Measurements from ENCODE around the gene ASB6.
A peak's percentile ranks its signal among the peaks of the same experiment; 100 is the strongest.
"Not testable (repeated sequence)": the region's sequence is repeated elsewhere in the genome, so short reads cannot be mapped to it uniquely, and the experiment has no call there.

Gene ASB6

DNA sequence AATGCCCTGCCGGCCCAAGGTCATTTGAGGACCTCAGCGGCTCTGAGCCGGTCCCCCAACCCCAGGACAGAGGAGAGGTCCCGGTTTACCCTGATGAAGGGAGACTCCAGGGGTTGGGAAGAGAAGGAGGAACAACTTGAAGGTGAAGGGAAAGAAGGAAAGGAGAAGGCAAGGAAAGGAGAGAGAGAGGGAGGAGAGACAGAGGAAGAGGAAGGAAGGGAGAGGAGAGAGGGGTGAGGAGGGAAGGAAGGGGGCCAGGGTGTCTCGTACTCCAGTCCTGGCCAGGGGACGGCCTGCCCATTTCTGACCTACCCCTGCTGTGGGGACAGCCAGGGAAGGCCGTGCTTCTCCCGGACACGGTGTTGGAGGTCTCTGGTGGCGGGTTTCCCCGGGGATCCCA, 25.4 kb upstream of the ASB6 start:
- DNase-seq (ENCODE audit: low read depth): no peak

DNA sequence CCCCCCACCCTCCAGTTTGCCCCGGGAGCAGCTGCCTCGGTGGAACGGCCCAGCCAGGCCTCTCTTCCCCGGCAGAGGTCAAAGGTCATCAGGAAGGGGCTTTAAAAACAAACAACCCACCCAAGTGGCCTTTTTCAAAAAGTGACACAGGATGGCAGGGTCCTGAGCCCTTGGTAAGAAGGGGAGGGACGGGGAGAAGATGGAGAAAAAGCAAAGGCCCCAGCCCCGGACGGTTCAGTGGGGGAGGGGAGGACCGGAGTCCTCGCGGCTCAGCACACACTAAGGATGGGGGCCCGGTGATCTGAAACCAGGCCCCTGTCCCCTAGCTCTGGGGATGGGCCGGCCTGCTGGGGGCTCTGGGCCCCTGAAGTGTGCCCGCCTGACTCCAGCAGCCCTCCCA, 24.6 kb upstream of the ASB6 start:
- no peak for DNase-seq (ENCODE audit: low read depth)

DNA sequence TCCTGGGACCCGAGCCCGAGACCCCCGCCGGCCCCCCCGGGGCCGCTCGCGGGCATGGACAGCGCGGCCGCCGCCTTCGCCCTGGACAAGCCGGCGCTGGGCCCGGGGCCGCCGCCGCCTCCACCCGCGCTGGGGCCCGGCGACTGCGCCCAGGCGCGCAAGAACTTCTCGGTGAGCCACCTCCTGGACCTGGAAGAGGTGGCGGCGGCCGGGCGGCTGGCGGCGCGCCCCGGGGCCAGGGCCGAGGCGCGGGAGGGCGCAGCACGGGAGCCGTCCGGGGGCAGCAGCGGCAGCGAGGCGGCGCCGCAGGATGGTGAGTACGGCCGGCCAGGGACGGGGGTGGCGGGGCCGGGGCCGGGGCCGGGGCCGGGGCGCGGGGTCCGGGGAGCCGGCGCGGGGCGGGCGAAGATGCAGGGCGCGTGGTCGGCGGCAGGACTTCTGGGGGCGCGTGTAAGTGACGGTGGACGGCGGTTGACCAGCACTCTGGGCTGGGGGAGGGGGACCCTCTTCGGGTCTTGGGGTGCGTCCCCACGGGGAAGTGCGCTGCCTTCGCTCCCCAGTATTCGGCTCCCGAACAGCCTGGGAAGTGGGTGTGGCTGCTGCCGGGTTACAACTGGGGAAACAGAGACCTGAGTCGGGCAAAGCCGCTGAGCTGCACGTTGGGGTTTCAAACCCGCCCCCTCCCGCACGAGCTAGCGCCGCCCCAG, 24.0 kb upstream of the ASB6 start:
- no peak for DNase-seq (ENCODE audit: low read depth)

DNA sequence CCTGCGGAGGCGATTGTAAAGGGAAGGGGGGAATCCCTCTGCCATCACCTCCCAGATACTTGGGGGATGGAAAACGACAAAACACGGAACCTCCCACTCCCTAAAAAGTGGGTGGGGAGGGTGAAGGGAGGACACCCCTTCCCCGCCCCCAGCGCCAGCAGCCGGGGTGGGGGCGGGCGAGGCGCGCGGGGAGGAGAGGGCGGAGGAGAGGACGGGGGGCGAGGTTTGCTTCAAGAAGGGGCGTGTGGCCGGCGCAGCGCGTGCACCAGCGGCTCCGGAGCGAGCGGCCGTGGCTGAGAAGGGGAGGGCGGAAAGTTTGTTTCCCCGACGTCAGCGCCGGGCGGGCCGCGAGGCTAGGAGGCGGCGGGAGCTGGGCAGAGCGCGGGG, 23.4 kb upstream of the ASB6 start, which contains the start of gene PRRX2:
Gene PRRX2 (plus strand): TSS at position 259 of the 387 bp plus-strand sequence. CDS start 221 bp downstream, outside the sequence.
- peak; percentile 36 for DNase-seq (ENCODE audit: low read depth)

DNA sequence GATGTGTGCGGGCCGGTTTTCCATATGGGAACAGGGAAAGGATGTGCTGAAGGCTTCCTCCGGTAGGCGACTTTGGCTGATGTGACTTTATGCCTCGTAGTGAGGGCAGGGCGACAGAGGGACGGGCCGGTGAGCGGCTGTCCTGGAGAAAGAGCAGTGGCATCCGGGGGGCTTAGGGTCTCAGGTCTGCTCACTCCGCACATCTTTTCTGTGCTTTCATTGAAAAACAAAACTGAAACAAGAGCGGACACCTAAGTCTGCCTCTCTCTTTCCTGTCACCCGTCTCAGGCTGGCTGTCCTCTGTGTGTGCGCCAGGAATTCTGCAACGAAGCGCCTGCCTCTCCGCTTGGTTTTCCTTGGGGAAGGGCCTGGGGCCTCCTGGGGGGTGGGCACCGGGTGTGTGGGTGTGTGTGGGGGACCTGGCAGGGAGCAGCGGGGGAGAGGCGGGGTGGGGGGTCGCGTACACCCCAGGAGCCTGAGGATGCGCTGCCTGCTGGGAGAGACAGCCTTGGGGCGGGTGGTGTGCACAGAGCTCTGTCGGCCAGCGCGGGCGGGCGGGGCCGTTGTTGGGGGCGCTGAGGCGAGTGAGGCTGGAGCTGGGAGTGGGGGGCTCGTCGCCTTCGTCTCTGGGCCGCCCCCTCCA, 22.9 kb upstream of the ASB6 start:
- no peak for DNase-seq (ENCODE audit: low read depth)

DNA sequence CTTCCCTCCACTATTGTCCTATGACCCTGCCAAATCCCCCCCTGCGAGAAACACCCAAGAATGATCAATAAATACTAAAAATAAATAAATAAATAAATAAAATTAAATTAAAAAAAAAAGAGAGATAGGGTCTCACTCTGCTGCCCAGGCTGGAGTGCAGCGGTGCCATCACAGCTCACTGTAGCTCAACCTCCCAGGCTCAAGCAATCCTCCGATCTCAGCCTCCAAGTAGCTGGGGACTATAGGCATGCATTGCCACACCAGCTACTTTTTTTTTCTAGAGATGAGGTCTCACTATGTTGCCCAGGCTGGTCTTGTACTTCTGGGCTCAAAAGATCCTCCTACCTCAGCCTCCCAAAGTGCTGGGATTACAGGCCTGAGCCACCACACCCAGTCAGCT, 20.3 kb upstream of the ASB6 start:
- not testable (repeated sequence) for DNase-seq (ENCODE audit: low read depth)

DNA sequence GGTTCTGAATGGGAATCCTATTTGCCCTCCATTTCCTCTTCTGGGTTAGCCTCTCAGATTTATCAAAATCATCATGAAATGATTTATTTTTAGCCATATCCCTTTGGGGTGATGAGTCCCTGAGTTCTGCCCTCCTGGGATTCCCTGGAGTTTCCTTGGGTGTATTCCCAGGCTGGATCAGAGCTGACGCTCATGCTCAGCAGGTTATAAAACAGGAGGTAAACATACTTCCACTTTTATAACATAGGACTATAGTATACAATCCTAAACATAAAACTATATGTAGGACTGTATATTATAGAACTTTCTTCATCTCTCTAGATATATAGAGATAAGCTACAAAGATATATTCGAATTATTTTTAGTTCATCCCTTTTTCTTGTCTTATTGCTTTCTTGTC, 19.1 kb upstream of the ASB6 start:
- DNase-seq (ENCODE audit: low read depth): no peak

DNA sequence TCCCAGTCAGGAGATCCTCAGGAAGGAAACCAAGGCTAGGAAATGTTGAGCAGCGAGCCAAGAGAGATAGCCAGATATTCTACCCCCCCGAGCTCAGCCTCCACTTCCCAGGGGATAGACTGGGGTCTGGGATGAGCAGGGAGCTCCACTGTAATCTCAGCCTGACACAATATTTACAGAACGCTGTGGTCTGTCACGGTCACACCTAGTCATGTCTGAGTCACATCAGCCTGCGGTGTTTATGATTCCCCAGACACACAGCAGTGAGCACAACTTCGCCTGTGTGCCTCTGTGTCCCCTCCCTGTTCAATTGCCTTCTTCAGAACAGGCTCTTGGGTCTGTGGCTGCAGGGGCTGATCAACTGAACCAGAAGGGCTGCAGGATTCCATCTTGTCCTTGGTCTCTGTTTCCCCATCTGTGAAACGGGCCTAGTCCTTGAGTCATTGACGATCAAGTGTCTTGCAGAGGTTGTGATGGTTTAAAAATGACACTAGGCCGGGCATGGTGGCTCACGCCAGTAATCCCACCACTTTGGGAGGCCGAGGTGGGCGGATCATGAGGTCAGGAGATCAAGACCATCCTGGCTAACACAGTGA, 14.9 kb upstream of the ASB6 start:
- DNase-seq (ENCODE audit: low read depth): no peak

DNA sequence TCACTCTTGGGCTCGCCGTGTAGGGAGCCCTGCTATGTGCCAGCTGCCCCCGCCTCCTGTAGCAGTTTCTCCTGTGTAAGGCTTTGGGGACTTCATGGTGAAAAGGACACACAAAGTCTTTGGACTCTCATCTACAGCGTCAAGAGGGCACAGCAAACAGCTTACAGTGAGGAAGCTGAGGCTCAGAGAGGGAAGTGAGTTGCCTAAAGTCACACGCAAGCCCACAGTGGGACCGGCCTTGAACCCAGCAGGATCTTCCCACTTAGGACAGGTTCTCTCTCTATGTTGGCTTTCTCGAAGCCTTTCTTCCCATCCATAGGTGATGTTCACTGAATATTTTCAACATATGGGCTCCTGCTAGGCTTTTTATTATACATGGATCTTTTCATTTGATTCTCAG, 13.7 kb upstream of the ASB6 start:
- DNase-seq (ENCODE audit: low read depth): no peak

DNA sequence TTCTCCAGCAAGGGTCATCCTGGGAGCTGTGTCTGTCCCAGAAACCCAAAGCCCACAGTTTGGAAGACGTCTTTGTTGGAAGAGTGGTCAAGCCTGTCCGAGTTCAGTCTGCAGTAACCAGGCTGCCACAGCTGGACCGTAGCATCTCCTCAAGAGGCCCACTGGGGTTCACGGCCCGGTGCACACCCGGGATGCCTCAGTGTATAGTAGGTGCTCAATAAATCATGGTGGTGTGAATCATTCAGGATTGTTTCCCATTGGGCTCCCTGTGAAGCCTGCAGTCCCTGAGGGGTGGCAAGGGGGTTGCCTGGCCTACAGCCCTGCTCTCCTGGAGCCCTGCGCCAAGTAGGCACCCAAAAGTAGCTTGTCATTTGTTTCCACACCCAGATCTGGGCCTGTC, 13.2 kb upstream of the ASB6 start:
- DNase-seq (ENCODE audit: low read depth): no peak

DNA sequence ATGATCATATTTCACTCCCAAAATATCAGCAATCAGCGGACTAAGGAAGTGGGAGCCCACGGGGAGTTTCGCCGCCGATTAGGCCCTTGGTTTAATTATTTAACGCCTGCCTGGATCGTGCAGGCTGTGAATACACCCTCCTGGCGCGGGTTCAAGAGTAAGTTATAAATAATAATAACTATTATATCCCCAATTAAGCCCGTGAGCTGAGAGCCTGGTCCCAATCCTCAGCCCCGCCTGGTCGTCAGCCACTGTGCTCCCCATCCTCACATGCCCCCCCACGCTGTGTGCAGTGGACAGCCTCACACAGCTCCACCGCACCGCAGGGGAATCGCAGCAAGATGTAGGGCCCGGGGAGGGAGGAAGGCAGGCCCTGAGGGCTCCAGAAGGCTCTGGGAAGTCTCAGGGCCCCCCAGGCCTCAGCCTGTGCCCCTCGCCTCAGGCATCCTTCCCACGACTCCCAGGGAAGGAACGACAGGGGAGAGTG, 12.6 kb upstream of the ASB6 start:
- DNase-seq (ENCODE audit: low read depth): no peak

DNA sequence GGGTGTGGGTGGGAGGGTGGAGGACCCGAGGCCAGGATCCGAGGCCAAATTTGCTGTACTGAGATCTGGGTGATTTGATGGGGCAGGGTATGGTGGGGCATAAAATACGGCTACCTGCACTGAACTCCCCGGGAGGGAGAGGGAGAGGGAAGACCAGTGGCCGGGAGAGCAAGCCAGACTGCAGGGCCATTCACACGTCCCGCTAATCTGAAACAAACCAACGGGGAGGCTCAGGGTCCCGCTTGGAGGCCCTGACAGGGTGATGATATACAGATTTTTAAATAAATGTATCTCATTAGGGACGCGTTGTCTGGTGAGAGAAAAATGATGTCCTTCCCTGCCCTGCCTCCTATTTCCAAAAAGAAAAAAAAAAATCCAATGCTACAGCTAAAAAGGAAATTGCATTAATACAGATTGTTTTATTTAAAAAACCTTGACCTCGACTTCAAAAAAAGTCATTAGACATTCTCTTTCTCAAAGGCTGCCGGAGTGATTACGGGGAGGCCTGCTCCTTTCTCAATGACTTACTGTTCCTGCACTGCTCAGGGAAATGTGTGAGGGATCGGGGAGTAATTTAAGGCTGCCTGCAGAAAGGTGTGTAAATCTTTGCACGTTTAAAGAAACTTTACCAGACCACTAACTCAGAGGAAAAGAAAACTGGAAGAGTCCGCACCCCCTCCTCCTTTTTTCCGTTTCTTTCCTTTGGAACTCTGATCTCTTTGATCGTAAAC, 12.0 kb upstream of the ASB6 start:
- DNase-seq (ENCODE audit: low read depth): no peak

DNA sequence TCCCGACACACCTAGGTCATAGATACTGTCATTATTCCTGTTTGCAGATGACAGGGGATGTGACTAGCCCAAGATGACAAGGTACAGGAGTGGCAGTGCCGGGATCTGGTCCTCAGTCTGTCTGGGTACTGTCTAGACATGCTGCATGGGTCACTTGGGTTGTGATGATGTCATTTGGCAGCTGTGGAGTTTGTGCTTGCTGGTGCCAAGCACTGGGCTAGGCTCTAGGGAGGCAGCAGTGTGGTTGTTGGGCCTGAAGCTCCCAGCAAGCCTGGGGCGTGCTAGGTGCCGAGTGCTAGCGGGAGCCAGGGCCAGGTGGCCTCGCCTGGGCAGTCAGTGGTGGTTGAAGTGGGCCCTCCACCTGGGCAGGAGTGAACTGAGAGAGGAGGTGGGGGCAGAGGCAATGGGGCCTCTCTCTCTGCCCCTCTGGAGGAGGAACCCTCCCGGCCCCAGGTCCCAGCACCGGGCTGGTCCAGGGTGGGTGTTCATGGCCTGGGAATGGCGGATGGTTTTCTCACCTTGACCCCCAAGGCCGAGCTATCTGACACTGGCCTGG, 8.8 kb upstream of the ASB6 start:
- DNase-seq (ENCODE audit: low read depth): no peak

DNA sequence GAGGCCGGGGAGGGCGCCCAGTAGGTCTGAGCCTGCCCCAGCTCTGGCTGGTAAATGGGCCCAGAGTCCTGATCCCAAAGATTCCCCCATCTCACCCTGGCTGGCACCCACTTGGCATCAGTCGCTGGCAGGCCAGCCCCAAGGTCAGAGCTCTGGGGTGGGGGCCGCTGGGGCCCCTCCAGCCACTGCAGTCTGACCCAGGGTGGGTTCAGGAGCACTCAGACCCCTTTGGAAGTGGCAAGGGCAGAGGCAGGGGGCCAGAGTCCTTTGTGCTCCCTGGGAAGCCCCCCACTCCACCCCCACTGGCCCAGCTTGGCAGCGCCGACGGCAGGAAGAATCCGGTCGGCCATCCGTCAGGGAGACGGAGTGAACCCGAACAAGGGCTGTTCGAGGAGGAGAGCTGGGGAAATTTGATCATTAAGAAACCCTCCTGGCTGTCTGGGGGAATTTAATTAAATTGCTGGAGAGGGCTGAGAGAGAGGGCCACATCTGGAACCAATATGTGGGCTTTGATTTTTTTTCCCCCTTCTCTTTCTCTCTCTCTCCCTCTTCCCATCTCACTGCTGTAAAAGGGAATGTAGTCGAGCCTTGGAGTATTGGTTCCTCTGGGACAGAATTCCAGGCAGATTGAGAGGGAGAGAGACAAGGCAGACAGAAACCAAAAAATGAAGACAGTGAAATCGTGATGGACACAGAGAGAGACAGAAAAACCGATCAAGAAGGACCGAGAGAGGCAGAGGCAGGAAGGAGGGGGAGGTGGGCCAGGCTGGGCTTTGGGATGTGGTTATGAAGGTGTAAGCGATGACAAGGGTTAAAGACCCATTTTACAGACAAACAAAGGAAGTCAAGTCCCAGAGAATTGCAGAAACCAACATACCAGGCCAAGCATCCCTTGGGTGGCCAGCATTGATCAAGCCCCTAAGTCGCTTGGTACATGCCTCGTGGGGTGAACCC, 8.1 kb upstream of the ASB6 start:
- DNase-seq (ENCODE audit: low read depth): no peak

DNA sequence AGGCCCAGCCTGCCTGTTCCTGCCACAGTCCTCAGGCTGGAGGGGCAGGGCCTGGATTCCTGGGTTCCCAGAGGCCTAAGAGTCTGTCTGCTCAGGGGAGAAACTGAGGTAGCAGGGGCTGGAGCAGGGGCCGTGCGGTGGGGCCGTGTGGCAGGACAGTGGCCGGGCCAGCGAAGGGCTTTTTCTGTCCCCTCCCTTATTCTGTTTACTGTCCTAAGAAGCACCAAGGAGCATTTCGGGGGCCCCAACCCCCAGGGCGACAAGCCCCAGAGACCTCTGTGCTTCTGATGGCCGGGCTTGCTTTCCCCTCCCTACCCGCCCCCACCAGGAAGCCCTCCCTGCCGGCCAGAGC, 6.8 kb upstream of the ASB6 start:
- DNase-seq (ENCODE audit: low read depth): no peak

DNA sequence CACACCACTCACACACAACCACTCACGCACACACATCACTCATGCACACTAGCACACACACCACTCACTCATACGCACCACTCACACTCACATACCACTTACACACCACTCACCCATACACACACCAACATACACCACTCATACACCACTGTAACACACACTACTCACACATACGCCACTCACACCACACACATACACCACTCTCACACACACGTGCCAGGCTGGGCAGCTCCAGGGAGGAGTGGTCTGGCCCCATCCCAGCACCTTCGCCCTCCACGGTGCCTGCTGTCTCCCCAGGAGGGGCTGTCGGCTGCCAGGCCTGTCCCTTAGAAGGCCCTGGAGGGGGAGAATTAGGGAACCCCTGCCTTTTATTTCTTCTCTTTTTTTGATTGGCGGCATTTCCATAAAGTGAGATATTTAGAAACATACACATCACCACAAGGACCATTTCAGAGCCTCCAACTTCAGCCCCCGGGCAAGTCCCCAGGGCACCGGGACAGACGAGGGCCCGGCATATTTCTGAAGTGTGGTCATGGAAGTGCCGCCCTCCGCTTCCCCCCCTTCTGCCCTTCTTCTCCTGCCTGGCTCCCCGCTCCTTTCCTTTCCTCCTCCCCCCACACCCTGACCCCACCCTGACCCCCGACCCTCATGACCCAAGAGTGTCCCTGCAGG, 6.3 kb upstream of the ASB6 start:
- DNase-seq (ENCODE audit: low read depth): no peak

DNA sequence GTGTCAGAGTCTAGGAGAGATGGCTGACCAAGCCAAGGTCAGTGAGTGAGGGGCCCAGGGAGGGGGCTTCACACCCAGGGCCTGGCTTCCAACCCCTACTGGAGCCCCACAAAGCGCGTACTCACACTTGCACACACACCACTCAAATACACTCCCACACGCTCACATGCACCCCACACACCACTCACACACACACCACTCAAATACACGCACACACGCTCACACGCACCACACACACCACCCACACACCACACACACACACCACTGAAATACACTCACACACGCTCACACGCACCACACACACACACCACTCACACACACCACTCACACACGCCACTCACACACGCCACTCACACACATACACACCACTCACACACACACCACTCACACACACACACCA, 5.7 kb upstream of the ASB6 start:
- no peak for DNase-seq (ENCODE audit: low read depth)

DNA sequence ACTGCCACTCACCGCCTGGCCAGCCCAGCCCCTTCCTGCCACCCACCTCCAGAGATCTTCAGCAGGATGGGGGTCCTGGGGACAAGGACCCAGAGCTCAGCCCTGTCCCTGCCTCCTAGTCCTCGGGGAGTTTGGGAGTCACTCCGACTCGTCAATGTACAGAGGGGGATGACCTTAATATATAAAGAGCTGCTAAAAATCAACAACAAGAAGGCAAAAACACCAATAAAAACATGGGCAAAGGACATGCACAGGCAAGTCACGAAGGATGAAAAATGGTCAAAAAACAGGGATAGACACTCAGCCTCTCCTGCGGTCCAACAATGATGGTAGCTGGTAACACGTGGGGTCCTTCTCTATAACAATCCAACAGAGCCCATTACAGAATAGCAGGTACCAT, 4.7 kb upstream of the ASB6 start:
- no peak for DNase-seq (ENCODE audit: low read depth)

DNA sequence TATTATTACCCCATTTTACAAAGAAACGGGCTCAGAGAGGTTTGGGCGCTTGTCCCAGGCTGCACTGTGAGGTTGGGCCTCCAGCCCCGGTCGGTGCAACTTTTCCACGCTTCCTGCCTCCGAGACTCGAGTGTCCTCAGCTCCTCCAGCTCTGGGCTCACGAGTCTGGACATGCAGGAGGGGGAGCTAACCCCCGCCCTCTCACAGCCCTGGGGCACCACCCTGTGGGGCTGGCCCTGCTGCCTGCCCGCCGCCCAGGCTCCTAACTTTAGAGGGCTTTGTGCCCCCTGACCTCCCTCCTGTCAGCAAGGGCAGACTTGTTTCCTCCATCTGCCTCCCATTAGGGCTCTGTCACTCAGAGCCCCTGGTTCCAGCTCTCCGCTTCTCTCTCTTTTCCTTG, 4.3 kb upstream of the ASB6 start:
- DNase-seq (ENCODE audit: low read depth): no peak

DNA sequence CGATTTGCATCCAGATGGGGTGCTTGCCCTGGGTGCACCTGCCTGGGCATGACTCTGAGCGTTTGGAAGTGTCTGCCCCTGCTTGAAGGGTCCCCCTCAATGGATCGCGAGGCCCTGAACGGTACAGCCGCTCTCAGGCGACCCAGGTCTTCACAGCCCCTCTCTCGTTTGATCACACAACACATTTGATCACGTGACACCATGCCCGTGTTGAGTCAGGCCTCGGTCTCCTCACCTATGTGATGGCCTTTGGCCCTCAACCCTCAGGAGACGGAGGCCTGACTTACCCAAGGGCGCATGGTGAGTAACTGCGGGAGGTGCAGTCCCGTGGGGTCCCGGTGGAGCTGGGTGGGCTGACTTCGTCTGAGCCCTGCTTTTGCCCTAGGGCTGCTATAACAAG, 3.0 kb upstream of the ASB6 start:
- no peak for DNase-seq (ENCODE audit: low read depth)

DNA sequence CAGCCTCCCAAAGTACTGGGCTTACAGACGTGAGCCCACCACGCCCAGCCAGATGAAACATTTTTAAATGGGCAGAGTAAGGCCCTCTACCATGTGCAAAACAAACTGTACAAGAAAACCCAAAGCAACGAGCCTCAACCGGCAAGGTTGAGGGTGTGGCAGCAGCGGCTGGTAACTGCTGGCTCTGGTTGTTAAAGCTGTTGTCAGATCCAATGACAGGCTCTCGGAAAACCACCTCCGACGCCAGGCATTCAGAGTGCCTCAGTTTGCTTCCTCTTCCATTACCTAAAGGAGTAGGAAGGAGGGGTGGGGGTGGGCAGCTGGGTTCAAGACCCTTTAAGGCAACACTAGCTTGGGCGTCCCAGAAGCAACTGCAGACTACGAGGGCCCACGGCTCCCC, 2.4 kb upstream of the ASB6 start:
- no peak for DNase-seq (ENCODE audit: low read depth)

All from fibroblast of the conjunctiva (primary cell).